ENCODE measurements around the gene NCDN.
A peak's percentile ranks its signal among the peaks of the same experiment; 100 is the strongest.

NCDN gene

DNA sequence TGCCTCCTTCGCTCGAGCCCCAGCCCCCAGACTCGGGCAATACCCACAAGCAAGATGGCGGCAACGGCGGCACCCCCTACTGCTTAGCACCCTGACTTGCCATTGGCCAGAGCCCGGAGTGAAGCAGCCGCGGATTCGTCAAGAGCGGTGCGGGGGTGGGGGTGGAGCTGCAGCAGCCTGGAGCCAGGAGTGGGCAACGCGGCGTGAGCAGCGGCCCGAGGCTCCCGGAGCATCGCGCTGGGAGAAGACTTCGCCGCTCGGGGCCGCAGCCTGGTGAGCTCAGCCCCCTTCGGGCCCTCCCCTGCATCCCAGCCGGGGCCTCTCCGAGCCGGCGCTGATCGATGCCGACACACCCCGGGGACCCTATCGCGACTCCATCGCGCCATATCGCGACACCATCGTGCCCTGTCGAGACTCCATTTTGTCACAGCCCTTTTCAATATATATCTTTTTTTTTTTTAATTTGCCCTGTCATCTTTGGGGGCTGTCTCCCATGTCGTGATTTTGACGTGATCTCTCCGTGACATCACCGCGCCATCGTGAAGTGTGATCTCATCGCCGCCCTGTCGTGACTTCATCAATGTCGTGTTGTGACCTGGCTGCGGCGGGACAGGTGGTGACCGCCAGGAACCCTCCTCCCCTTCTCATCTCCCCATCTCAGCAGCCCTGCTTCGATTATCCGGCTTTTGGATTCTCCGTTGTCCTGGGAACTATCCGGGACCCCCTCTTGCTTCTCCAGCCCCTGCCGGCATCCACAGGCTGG is at the start of gene NCDN:
Gene NCDN, plus strand, starts transcription at position 189 of the 763 bp plus-strand sequence. Its CDS starts 392 bp downstream, at position 581.
- peak; percentile 91 to 98 for DNase-seq (ENCODE audit: extremely low read depth in 1 of 2, low read depth in 1 of 2)

DNA sequence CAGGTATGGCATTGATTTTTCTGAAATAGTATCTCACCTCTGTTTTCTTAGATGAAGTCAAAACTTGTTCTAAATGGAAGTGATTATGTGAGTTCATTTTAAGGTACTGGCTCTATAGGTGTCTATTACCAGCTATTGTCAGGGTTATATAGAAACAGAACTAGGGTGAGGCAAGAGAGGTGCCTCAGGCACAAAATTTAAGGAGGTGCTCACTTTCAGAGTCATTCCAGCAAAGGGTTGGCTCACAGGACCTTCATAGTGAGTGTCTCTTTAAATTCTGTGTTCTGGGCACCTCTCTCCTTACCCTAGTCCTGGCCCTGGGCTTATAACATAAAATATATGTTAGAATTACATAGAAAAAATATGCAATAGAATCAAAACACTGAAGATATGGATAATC is 49.7 kb upstream of the NCDN start:
- DNase-seq (ENCODE audit: extremely low read depth in 1 of 2, low read depth in 1 of 2): no peak

- no peak for DNase-seq (ENCODE audit: extremely low read depth in 1 of 2, low read depth in 1 of 2)
Observed at GRCh38 chr1:35509558-35509957, 48.0 kb upstream of the NCDN start.

DNA sequence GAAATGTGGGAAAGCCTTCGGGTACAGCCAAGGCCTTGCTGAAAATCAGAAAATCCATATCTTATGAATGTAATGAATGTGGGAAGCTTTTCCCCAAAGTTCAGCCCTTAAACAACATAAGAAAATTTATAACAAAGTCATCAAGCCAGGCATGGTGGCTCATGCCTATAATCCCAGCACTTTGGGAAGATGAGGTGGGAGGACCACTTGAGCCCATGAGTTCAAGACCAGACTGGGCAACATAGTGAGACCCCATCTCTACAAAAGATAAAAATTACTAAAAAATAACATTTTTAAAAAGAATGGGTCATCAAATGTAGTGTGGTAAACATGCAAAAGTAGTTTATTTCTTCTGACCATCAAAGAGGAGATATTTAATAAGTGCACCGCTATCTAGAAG is 46.3 kb upstream of the NCDN start:
- DNase-seq (ENCODE audit: extremely low read depth in 1 of 2, low read depth in 1 of 2): no peak

DNA sequence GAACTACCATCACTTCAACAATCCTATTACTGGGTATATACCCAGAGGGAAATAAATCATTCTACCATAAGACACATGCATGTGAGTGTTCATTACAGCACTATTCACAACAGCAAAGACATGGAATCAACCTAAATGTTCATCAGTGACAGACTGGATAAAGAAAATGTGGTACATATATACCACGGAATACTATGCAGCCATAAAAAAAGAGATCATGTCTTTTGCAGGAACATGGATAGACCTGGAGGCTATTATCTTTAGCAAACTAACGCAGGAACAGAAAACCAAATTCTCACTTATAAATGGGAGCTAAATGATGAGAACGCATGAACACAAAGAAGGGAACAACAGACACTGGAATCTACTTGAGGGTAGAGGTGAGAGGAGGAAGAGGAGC is 39.4 kb upstream of the NCDN start:
- no peak for DNase-seq (ENCODE audit: extremely low read depth in 1 of 2, low read depth in 1 of 2)

- no peak for DNase-seq (ENCODE audit: extremely low read depth in 1 of 2, low read depth in 1 of 2)
Observed at GRCh38 chr1:35519432-35519831, 38.2 kb upstream of the NCDN start.

DNA sequence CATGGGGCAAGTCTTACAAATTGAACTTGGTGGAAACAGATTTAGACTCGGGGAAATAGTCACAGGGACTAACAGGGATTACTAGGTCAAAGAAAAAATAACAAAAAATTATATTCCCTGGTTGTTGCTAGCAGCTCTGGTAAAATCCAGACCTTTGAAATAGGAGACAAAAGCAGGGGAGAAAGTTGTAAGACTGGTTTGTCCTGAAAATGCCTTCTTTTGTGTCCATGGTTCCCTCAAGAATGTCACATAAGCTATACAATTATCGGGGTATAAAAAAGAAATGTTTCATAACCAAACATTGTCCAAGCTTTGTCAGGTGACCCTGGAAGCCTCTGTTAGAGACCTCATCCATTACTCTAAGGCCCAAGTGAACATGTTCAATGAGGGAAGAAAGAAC is 33.5 kb upstream of the NCDN start:
- DNase-seq (ENCODE audit: extremely low read depth in 1 of 2, low read depth in 1 of 2): no peak

- DNase-seq (ENCODE audit: extremely low read depth in 1 of 2, low read depth in 1 of 2): no peak
Observed at GRCh38 chr1:35530168-35530567, 27.4 kb upstream of the NCDN start.

- no peak for DNase-seq (ENCODE audit: extremely low read depth in 1 of 2, low read depth in 1 of 2)
Observed at GRCh38 chr1:35530946-35531345, 26.7 kb upstream of the NCDN start.

DNA sequence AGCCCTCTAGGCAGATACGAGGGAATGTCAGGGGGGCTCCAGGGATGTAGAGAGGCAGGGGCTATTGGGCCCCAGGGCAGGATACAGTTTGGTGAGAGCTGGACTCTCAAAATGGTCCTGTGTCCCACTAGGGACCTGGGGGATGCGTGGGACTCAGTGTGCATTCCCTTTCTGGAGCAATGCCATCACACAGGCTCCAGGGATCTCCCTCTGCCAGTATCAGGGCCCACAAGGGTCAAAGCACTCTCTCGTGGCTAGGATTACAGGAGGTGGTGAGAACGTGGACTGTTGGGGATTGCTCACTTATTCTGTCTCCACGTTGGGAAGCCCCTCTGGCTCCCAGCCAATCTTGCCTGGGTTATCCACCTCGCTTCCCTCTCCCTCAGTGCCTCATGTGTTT is 26.2 kb upstream of the NCDN start:
- no peak for DNase-seq (ENCODE audit: extremely low read depth in 1 of 2, low read depth in 1 of 2)

GRCh38 chr1:35532497-35533223 is 24.9 kb upstream of the NCDN start:
- no peak for DNase-seq (ENCODE audit: extremely low read depth in 1 of 2, low read depth in 1 of 2)

GRCh38 chr1:35533586-35533985 is 24.0 kb upstream of the NCDN start:
- no peak for DNase-seq (ENCODE audit: extremely low read depth in 1 of 2, low read depth in 1 of 2)

DNA sequence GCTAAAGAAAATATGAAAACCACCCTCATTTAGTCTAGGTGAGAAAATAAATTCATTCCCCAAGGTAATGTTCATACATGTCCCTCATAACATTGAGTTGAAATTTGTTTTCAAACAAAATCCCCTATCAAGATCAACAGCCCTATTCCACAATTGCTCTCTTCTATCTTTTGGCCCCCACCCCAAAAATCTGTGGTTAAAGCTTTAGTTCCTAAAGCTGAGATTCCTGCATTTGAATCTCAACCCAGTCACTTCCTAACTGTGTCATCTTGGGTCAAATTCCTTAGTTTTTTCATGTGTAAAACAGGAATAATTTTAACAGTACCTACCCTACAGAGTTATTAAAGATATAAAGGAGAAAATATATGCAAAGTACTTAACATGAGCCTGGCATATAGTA is 22.4 kb upstream of the NCDN start:
- DNase-seq (ENCODE audit: extremely low read depth in 1 of 2, low read depth in 1 of 2): no peak

DNA sequence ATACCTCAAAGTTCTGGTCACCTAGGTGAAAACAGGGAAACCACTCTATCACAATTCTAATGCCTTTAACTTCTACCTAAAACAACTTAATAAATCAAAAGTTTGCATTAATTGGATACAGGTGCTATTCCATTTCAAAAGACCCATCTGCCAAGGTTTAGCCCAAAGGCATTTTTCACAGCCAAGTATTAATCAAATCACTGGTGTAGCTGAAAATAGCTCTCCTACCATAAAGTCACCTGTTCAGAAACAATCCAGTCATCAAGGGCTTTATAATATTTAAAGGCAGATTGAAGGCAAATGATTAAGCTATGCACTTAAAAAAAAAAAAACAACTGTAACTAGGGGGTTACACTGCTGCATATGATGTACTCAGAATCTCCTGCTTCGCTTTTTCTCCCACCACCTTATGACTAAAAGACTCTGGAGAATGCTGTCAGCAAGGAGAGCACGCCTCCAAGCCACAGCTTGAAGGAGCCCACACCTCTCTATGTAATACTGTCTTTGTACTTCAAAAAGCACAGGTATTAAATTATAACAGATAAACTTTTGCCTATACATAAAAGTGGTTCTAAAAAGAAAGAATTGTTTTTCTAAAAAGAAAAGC is 20.9 kb upstream of the NCDN start:
- DNase-seq (ENCODE audit: extremely low read depth in 1 of 2, low read depth in 1 of 2): no peak

GRCh38 chr1:35537806-35538205 is 19.8 kb upstream of the NCDN start:
- no peak for DNase-seq (ENCODE audit: extremely low read depth in 1 of 2, low read depth in 1 of 2)

- DNase-seq (ENCODE audit: extremely low read depth in 1 of 2, low read depth in 1 of 2): no peak
Observed at GRCh38 chr1:35539073-35539823, 18.4 kb upstream of the NCDN start.

- no peak for DNase-seq (ENCODE audit: extremely low read depth in 1 of 2, low read depth in 1 of 2)
Observed at GRCh38 chr1:35539824-35540261, 17.8 kb upstream of the NCDN start.

DNA sequence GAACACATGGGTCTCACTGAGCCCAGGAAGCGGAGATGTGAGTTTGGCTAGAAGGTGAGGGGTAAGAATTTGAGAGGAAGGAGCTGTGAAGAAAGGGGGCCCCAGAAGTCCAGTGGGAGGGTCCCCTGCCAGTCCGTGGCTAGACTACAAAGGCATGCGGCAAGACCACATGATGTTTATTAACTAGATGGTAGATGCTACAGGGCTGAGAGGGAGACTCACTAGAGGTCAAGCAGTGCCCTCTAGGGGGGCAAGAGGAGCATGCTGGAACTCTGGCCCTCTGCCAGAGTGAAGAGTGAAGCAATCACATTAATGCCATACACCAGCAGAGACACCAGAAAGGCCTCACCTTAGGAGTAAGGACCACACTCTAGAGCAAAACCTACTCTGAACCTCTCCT is 12.6 kb upstream of the NCDN start:
- no peak for DNase-seq (ENCODE audit: extremely low read depth in 1 of 2, low read depth in 1 of 2)

- DNase-seq (ENCODE audit: extremely low read depth in 1 of 2, low read depth in 1 of 2): no peak
Observed at GRCh38 chr1:35546614-35547013, 11.0 kb upstream of the NCDN start.

- DNase-seq (ENCODE audit: extremely low read depth in 1 of 2, low read depth in 1 of 2): no peak
Observed at GRCh38 chr1:35553851-35554250, 3.7 kb upstream of the NCDN start.

Data from stimulated activated CD8-positive, alpha-beta memory T cell treated with anti-CD3 and anti-CD28 coated beads, Interleukin-7, amount 100 ng/mL, for 48 hours (primary cell).